CD4-positive, alpha-beta T cell treated with Interleukin-15 for 1 hour (primary cell): Measurements from ENCODE around the gene HEXIM2.
"Not testable (repeated sequence)": the region's sequence is repeated elsewhere in the genome, so short reads cannot be mapped to it uniquely, and the experiment has no call there.

Source experiments
- DNase-seq: peaks from one replicate; pipeline ENCODE4 v3.0.0-alpha.2; 2020

Gene HEXIM2

GRCh38 chr17:45161288-45162024 lies at the start of gene HEXIM2:
TSS of gene HEXIM2 (plus strand) at chr17:45161875. CDS start at chr17:45162794, 919 bp downstream.
- DNase-seq, result peak; percentile 99

GRCh38 chr17:45112559-45113423 lies 48.9 kb upstream of the HEXIM2 start:
- no peak for DNase-seq

GRCh38 chr17:45113424-45113754 lies 48.3 kb upstream of the HEXIM2 start:
- DNase-seq, result no peak

DNA sequence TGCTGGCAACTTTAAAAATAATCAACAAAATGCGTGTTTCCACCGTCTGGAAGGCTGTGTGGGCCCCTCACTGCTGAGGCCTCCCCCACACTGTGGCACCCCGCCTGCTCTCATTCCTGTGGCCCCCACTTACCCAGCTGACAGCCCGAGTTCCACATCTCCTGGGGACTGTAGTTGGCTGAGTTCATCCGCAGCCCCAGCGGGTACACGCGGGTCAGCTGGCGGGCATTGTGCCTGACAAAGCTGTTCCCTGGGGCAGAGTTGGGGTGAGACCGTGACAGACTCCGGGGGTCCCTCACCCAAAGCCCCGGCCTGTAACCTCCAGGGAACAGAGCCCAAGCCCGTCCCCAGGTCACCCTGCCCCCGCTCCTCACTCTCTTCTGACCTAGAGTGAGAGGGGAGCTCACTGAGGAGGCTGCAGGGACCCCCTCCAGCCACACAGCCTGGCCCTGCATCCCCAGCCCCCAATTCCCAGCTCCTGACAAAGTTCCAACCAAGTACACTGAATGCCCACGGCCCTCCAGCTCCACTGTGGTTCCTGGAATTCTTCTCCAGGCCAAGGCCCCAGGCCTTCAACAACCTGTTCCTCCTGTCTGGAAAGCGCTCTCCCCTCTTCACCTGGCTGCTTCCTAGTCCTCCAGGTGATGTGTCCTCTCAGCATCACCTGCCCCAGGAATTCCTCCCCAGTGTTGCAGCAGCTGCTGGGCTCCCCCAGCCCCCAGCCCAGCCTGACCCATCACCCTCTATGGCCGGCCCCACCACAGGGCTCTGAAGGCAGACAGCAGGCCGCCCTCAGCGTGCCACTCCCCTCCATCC lies 47.4 kb upstream of the HEXIM2 start:
- no peak for DNase-seq

- DNase-seq, result no peak
These were observed 46.6 kb upstream of the HEXIM2 start for GRCh38 chr17:45115015-45115625.

DNA sequence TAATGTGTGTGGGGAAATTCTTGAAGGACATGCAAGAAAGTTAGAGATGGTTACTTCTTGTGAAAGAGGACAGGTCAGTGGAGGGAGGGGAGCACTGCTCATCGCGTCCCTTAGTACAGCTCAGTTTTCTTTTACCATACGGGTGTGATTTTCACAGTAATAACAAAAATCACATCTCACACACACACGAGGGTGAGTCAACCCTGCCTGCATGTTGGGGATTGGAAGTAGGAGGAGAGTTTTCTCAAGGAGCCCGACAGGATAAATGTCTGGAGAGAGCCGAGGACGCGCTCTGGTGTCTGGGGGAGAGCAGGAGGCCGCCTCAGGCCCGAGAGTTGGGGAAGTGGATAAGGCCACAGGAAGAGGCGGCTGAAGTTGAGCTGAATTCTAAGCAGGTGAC lies 45.8 kb upstream of the HEXIM2 start:
- no peak for DNase-seq

DNA sequence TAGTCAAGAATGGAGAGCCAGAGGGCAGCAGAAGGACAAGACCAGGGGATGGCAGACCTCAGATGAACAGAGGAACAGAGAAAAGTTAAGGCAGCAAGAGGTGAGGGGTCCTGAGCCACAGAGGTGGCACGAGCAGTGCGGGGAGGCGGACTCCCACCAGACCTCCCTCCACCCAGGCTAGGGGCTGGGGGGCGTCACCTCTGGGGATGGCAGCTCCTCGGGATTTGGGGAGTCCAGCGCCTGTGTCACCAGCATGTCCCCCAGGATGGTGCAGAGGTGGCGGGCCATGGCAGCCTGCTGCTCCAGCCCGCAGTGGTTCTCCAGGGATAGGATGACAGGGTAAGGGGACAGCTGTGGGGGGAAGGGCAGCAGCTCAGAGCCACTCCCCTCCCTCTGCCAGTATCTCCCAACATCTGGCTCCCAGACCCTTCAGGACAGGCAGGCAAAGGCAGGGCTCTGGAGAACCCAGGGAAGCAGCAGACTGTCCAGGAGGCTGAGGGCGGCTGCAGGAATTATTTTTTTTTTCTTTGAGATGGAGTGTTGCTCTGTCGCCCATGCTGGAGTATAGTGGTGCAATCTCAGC lies 45.1 kb upstream of the HEXIM2 start:
- no peak for DNase-seq

DNA sequence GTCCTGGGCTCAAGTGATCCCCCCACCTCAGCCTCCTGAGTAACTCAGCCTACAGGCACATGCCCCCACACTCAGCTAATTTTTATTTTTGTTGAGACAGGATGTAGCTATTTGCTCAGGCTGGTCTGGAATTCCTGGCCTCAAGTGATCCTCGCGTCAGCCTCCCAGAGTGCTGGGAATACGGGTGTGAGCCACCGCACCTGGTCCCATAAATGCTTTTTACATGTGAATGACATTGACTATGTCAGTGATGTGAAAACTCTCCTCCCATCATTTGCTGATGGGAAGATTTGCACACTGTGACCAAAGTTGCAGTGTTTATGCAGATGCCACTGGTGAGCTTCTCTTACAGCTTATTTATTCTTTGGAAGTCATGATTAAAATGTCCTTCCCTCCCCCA lies 44.3 kb upstream of the HEXIM2 start:
- DNase-seq, result no peak

- DNase-seq, result no peak
These were observed 43.6 kb upstream of the HEXIM2 start for GRCh38 chr17:45117848-45118646.

GRCh38 chr17:45118691-45119090 lies 43.0 kb upstream of the HEXIM2 start:
- no peak for DNase-seq

GRCh38 chr17:45119964-45120363 lies 41.7 kb upstream of the HEXIM2 start:
- no peak for DNase-seq

DNA sequence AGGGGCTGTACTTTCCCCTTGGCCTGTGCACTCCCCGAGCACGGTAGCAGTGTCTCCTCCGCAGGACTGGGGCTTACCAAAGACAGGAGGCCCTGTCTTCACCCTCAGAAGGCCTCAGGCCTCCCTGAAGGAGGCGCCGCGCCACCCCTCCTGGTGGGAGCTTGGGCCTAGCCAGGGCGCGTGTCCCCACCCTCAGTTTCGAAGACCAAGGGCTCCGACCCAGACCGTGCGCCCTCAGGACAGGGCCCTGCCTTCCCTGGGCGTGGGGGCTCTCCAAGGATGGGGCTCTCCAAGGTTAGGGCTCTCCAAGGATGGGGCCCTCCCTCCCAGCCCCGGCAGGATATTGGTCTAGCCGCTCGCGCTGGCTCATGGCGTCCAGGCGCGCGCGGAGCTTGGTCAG lies 41.1 kb upstream of the HEXIM2 start:
- no peak for DNase-seq

DNA sequence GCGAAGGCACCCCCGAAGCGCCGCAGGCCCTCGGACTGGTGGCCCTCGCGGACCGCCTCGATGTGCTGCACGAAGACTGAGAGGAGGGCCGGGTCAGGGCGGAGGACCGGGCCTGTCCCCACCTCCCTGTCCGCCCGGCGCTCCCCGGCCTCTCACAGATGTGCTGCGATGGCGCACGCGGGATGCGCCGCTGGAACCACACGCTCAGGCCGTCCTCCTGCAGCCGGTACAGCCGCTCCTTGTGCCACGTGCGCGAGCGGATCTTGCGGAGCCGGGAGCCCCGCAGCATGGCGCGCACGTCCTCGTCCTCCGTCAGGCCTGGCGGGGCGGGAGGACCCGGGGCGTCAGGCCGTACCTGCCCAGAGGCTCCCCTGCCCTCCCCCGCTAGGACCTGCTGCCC lies 40.6 kb upstream of the HEXIM2 start:
- DNase-seq, result no peak

DNA sequence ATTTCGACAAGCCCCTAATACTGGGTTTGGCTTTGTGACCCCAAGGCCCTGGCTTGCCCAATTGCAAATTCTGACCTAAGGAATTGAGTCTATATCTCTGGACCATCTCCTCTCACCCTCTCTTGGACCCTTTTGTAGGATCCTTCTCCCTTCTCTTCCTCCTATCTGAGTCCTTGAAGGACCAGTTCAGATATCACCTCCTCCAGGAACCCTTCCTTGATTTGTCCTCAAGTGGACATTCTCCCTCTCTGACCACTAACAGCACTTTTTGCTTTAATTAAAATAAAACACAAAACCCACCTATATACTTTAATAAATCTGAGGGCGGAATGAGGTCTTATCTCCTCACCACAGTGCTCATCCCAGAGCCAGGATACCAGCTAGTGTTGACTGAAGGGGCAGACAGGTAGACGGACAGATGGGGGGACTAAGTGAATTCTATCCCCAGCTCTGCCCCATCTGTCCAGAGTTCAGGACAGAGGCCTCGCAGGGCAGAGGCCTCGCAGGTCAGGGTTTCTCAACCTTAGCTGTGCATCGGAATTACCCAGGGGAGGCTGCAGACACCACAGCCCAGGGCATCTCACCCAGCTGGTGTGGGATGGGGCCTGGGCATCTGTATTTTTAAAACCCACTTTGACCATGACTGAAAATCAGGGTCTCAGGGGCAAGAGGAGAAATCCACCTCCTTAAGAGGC lies 38.5 kb upstream of the HEXIM2 start:
- DNase-seq, result no peak

- peak; percentile 75 for DNase-seq
These were observed 37.5 kb upstream of the HEXIM2 start for GRCh38 chr17:45123930-45124796.

GRCh38 chr17:45124797-45125122 lies 36.9 kb upstream of the HEXIM2 start:
- DNase-seq, result not testable (repeated sequence)

DNA sequence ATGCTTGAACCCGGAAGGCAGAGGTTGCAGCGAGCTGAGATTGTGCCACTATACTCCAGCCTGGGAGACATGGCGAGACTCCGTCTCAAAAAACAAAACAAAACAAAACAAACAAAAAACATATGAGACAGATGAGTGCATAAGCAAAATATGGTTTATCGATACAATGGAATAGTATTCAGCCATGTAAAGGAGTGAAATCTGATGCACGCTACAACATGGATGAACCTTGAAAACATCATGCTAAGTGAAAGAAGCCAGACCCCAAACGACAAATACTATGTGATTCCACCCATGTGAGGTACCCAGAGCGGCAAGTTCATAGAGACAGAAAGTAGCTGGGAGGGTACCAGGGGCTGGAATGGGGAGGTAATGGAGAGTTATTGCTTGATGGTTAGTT lies 36.2 kb upstream of the HEXIM2 start:
- no peak for DNase-seq

GRCh38 chr17:45127207-45127547 lies 34.5 kb upstream of the HEXIM2 start:
- no peak for DNase-seq

DNA sequence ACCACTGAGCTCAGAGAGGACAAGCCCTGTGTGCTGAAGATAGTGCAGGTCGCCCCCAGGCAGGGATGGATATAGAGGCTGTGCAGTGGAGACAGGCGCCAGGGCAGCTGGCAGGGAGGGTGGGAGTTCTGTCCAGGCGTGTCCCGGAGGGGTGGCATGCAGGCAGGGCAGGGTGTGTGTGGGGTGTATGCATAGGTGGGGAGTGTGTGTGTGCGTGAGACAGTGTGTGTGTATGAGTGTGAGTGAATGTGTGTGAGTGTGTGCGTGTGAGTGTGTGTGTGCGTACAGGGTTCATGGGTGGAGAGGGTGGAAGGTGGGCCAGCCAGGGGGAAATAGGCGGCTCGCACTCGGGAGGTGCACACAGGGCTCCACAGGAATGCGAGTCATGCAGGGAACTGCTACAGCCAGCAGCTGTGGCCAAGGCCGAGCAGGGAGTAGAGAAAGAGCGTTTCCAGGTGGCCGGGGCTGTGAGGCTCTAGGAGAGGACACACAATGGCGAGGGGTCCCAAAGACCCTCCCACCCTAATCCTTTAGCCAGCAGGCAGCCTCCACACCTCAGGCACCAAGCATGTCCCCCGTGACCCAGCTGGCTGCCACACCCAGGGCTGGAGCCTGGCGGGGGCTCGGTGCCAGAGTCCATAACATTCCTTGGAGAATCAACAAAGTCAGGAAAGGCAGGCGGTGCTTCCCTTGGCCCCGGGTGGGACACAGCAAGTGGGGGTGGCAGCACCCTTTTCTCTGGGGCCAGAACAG lies 34.0 kb upstream of the HEXIM2 start:
- no peak for DNase-seq

DNA sequence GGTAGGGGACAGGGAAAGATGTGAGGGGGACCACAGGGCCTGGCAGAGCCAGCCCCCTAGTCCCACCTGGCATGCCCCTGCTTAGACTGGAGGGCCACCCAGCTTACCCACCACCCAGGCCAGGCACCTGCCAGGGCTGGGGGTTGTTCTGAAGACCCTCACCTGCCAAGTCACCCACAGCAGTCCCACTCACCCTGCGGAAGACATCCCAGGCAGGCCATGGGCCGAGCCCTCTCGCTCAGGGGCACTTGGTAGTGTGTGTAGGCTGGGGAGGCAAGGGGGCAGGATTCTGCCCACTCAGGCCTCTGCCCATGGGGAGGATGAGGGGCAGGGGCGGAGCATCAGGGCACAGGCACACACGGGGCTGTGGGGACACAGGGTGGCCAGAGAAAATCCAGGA lies 33.3 kb upstream of the HEXIM2 start:
- DNase-seq, result no peak
